HEK293 (cell line): ENCODE data around the gene CSF3R.

Experiments
- CTCF ChIA-PET: fragments of 350-600 bp; formaldehyde crosslinking; extraction: SDS; loops from one replicate; lab custom pipeline; 2021; ENCODE audit warnings: antibody characterized with exemption; lab: Yijun Ruan, JAX
- POLR2A ChIA-PET: fragments of 300-600 bp; formaldehyde crosslinking; extraction: SDS; loops from one replicate; lab custom pipeline; 2020; ENCODE audit warnings: antibody characterized with exemption, inconsistent platforms; lab: Yijun Ruan, JAX
- H3K27ac ChIP-seq: fragments of 200-500 bp; sonication (Bioruptor generic); 2 replicates; pipeline ENCODE4 v1.5.1; 2014; ENCODE audit warnings: low read depth, low read length, control low read depth, inconsistent platforms; ENCODE audit errors: extremely low read depth
- H3K36me3 ChIP-seq, 2 experiments: fragments of 200-500 bp in 1 of 2; sonication (Bioruptor generic) in 1 of 2; 1 replicate in 1 of 2; 2 replicates in 1 of 2; pipeline ENCODE4 v1.5.1; 2014 to 2017; ENCODE audit warnings: inconsistent platforms in 2 of 2, low read length in 2 of 2; ENCODE audit not compliant: control insufficient read depth in 2 of 2, insufficient read depth in 1 of 2
- H3K4me1 ChIP-seq: fragments of 200-500 bp; sonication (Bioruptor generic); 2 replicates; pipeline ENCODE4 v1.5.1; 2014; ENCODE audit warnings: mild to moderate bottlenecking, low read length, inconsistent platforms; ENCODE audit not compliant: control insufficient read depth, insufficient read depth
- H3K4me3 ChIP-seq: 2 replicates; pipeline ENCODE4 v1.5.1; 2011; ENCODE audit warnings: low read depth, mild to moderate bottlenecking, control low read depth, low read length, moderate library complexity
- H3K9me3 ChIP-seq: fragments of 200-500 bp; sonication (Bioruptor generic); 2 replicates; pipeline ENCODE4 v1.5.1; 2014; ENCODE audit warnings: low read depth, low read length, inconsistent platforms; ENCODE audit not compliant: control insufficient read depth, insufficient read depth
- MEIS1 ChIP-seq: sonication (generic); formaldehyde crosslinking; IDR thresholded peaks from 2 replicates; pipeline ENCODE4 v1.8.1; 2022; ENCODE audit warnings: missing genetic modification reagents, mild to moderate bottlenecking, borderline replicate concordance
- SCRT2 ChIP-seq: fragments of 450-650 bp; formaldehyde crosslinking; IDR thresholded peaks from 2 replicates; pipeline ENCODE4 v1.5.1; 2016; ENCODE audit warnings: missing biosample characterization, missing genetic modification characterization
- SP7 ChIP-seq: fragments of 450-650 bp; formaldehyde crosslinking; IDR thresholded peaks from 2 replicates; pipeline ENCODE4 v1.5.1; 2016; ENCODE audit warnings: missing biosample characterization, missing genetic modification characterization
- ZBTB17 ChIP-seq: fragments of 450-650 bp; formaldehyde crosslinking; IDR thresholded peaks from 2 replicates; pipeline ENCODE4 v1.5.1; 2016; ENCODE audit warnings: missing biosample characterization, missing genetic modification characterization
- ZBTB48 ChIP-seq: fragments of 450-650 bp; formaldehyde crosslinking; IDR thresholded peaks from 2 replicates; pipeline ENCODE4 v1.5.1; 2016; ENCODE audit warnings: missing biosample characterization, missing genetic modification characterization
- ZNF138 ChIP-seq: fragments of 450-650 bp; formaldehyde crosslinking; IDR thresholded peaks from 2 replicates; pipeline ENCODE4 v1.5.1; 2016; ENCODE audit warnings: missing biosample characterization, missing genetic modification characterization, borderline replicate concordance
- ZNF140 ChIP-seq: fragments of 450-650 bp; formaldehyde crosslinking; IDR thresholded peaks from 2 replicates; pipeline ENCODE4 v1.5.1; 2016; ENCODE audit warnings: missing biosample characterization, missing genetic modification characterization
- ZNF184 ChIP-seq: fragments of 450-650 bp; IDR thresholded peaks from 2 replicates; pipeline ENCODE4 v1.5.1; 2018; ENCODE audit warnings: missing biosample characterization, mild to moderate bottlenecking, missing genetic modification characterization
- ZNF214 ChIP-seq: fragments of 450-650 bp; formaldehyde crosslinking; IDR thresholded peaks from 2 replicates; pipeline ENCODE4 v1.5.1; 2017; ENCODE audit warnings: missing biosample characterization, mild to moderate bottlenecking, missing genetic modification characterization, borderline replicate concordance
- ZNF274 ChIP-seq, 2 experiments: fragments of 200-500 bp in 1 of 2; fragments of 450-650 bp in 1 of 2; sonication (Bioruptor generic) in 1 of 2; formaldehyde crosslinking in 1 of 2; IDR thresholded peaks; 2 replicates each; pipeline versions ENCODE4 v1.5.1 to v1.6.1; 2014 to 2016; ENCODE audit warnings: borderline replicate concordance in 1 of 2, inconsistent platforms in 1 of 2, low read length in 1 of 2, missing biosample characterization in 1 of 2, missing genetic modification characterization in 1 of 2
- ZNF302 ChIP-seq: fragments of 450-650 bp; formaldehyde crosslinking; IDR thresholded peaks from 2 replicates; pipeline ENCODE4 v1.5.1; 2016; ENCODE audit warnings: missing biosample characterization, missing genetic modification characterization, low read depth
- ZNF391 ChIP-seq: fragments of 450-650 bp; formaldehyde crosslinking; IDR thresholded peaks from 2 replicates; pipeline ENCODE4 v1.5.1; 2016; ENCODE audit warnings: low read depth, missing biosample characterization, missing genetic modification characterization, borderline replicate concordance
- ZNF426 ChIP-seq: fragments of 450-650 bp; formaldehyde crosslinking; IDR thresholded peaks from 2 replicates; pipeline ENCODE4 v1.5.1; 2017; ENCODE audit warnings: missing biosample characterization, missing genetic modification characterization, mild to moderate bottlenecking, inconsistent platforms, moderate library complexity
- ZNF501 ChIP-seq: fragments of 450-650 bp; formaldehyde crosslinking; IDR thresholded peaks from 2 replicates; pipeline ENCODE4 v1.5.1; 2016; ENCODE audit warnings: missing biosample characterization, missing genetic modification characterization
- ZNF549 ChIP-seq: fragments of 450-650 bp; IDR thresholded peaks from 2 replicates; pipeline ENCODE4 v1.5.1; 2018; ENCODE audit warnings: missing biosample characterization, missing genetic modification characterization, mild to moderate bottlenecking, inconsistent platforms, moderate library complexity
- ZNF560 ChIP-seq: fragments of 450-650 bp; formaldehyde crosslinking; IDR thresholded peaks from 2 replicates; pipeline ENCODE4 v1.5.1; 2017; ENCODE audit warnings: missing biosample characterization, missing genetic modification characterization, borderline replicate concordance
- ZNF571 ChIP-seq: fragments of 450-650 bp; formaldehyde crosslinking; IDR thresholded peaks from 2 replicates; pipeline ENCODE4 v1.5.0; 2017; ENCODE audit warnings: missing biosample characterization, missing genetic modification characterization
- ZNF660 ChIP-seq: fragments of 450-650 bp; IDR thresholded peaks from 2 replicates; pipeline ENCODE4 v1.5.1; 2018; ENCODE audit warnings: missing biosample characterization, mild to moderate bottlenecking, missing genetic modification characterization
- ZNF843 ChIP-seq: fragments of 450-650 bp; formaldehyde crosslinking; IDR thresholded peaks from 2 replicates; pipeline ENCODE4 v1.5.1; 2016; ENCODE audit warnings: missing biosample characterization, missing genetic modification characterization
- TF ChIP-seq, protein P1 (sequence below): fragments of 450-650 bp; formaldehyde crosslinking; IDR thresholded peaks from 2 replicates; pipeline ENCODE4 v1.5.0; 2017; ENCODE audit warnings: missing biosample characterization, missing genetic modification characterization, borderline replicate concordance
- TF ChIP-seq, protein P2 (sequence below): fragments of 450-650 bp; formaldehyde crosslinking; IDR thresholded peaks from 2 replicates; pipeline ENCODE4 v1.5.1; 2017; ENCODE audit warnings: missing biosample characterization, missing genetic modification characterization
- TF ChIP-seq, protein P3 (sequence below): fragments of 450-650 bp; formaldehyde crosslinking; IDR thresholded peaks from 2 replicates; pipeline ENCODE4 v1.5.1; 2016; ENCODE audit warnings: missing biosample characterization, missing genetic modification characterization
- TF ChIP-seq, protein P4 (sequence below): fragments of 450-650 bp; formaldehyde crosslinking; IDR thresholded peaks from 2 replicates; pipeline ENCODE4 v1.5.1; 2017; ENCODE audit warnings: missing biosample characterization, missing genetic modification characterization
- TF ChIP-seq, protein P5 (sequence below): fragments of 450-650 bp; formaldehyde crosslinking; IDR thresholded peaks from 2 replicates; pipeline ENCODE4 v1.5.1; 2016; ENCODE audit warnings: missing biosample characterization, missing genetic modification characterization
- TF ChIP-seq, protein P6 (sequence below): fragments of 450-650 bp; formaldehyde crosslinking; IDR thresholded peaks from 2 replicates; pipeline ENCODE4 v1.5.1; 2016; ENCODE audit warnings: missing biosample characterization, missing genetic modification characterization

Gene CSF3R

DNA sequence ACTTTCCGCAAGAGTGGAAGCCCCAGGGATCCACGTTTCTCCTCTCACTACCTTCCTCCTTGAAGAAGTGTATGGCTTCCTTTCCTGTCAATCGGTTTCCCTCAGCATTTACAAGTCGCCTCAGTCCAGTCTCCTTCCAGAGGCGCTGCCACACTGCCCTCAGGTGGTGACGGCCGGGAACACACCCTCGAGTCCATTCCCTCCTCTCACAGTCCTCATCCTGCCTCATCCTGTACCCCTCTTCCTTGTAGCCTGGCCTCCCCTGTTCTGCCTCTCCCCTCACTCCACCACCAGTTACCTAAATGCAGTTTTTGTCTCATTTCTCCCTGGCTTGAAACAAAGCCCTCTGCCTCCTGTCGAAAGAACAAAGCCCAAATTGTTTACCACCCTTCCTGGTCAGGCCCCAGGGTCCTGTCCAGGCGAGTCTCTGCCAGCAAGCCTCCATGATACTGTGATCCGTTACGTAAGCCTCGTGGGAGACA is 61.8 kb downstream of the CSF3R start:
- Histone ChIP-seq H3K27ac (no peak overlapping the region), H3K4me3 (no peak overlapping the region), H3K36me3 (peaks cover 0 to 42% of the 10 kb centered on the region in 2 experiments; a peak in 1 of 3 replicates), H3K4me1 (no peaks in the 10 kb centered on the region), H3K9me3 (no peaks in the 10 kb centered on the region)
- POLR2A ChIA-PET: interaction anchor here (1.2 kb wide), 1 partner anchor 272 kb away, joined by 3 read pairs; the partner anchor contains the start of gene TRAPPC3
- CTCF ChIA-PET: interaction anchor here (0.5 to 1.6 kb wide), 14 partner anchors 8 to 680 kb away, joined by 3 to 18 read pairs (median 4); no protein-coding TSS in a partner anchor
- TF ChIP-seq SCRT2 (tag by site-specific recombination) (no peak), ZNF140 (tag by site-specific recombination) (no peak), ZNF302 (no peak), ZNF184 (no peak), MEIS1 (no peak), ZNF571 (tag by site-specific recombination) (no peak), ZNF426 (tag by site-specific recombination) (no peak), ZNF391 (tag by site-specific recombination) (peak; percentile 49; the same call in 1 of the 2 replicates), ZNF660 (tag by site-specific recombination) (0 out of 2 replicates have a peak, but pooled peaks have one; percentile 14), ZNF274 (IDR thresholded peaks at IDR 0.05; ENCODE audit: low read length) (no peak), ZNF274 (tag by site-specific recombination; IDR thresholded peaks at IDR 0.05; ENCODE audit: borderline replicate concordance) (no peak), ZNF560 (no peak), ZNF501 (tag by site-specific recombination) (0 out of 2 replicates have a peak, but pooled peaks have one; percentile 22), ZBTB48 (tag by site-specific recombination) (0 out of 2 replicates have a peak, but pooled peaks have one; percentile 12), ZNF843 (peak; percentile 22; the same call in 1 of the 2 replicates), ZNF138 (tag by site-specific recombination) (no peak), SP7 (peak; percentile 31; the same call in 1 of the 2 replicates), ZNF214 (tag by site-specific recombination) (no peak), ZBTB17 (peak; percentile 53), ZNF549 (tag by site-specific recombination) (no peak)
- TF ChIP-seq, protein P1, sequence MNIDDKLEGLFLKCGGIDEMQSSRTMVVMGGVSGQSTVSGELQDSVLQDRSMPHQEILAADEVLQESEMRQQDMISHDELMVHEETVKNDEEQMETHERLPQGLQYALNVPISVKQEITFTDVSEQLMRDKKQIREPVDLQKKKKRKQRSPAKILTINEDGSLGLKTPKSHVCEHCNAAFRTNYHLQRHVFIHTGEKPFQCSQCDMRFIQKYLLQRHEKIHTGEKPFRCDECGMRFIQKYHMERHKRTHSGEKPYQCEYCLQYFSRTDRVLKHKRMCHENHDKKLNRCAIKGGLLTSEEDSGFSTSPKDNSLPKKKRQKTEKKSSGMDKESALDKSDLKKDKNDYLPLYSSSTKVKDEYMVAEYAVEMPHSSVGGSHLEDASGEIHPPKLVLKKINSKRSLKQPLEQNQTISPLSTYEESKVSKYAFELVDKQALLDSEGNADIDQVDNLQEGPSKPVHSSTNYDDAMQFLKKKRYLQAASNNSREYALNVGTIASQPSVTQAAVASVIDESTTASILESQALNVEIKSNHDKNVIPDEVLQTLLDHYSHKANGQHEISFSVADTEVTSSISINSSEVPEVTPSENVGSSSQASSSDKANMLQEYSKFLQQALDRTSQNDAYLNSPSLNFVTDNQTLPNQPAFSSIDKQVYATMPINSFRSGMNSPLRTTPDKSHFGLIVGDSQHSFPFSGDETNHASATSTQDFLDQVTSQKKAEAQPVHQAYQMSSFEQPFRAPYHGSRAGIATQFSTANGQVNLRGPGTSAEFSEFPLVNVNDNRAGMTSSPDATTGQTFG (tag by site-specific recombination): no peak
- TF ChIP-seq, protein P2, sequence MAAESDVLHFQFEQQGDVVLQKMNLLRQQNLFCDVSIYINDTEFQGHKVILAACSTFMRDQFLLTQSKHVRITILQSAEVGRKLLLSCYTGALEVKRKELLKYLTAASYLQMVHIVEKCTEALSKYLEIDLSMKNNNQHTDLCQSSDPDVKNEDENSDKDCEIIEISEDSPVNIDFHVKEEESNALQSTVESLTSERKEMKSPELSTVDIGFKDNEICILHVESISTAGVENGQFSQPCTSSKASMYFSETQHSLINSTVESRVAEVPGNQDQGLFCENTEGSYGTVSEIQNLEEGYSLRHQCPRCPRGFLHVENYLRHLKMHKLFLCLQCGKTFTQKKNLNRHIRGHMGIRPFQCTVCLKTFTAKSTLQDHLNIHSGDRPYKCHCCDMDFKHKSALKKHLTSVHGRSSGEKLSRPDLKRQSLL: no peak
- TF ChIP-seq, protein P3, sequence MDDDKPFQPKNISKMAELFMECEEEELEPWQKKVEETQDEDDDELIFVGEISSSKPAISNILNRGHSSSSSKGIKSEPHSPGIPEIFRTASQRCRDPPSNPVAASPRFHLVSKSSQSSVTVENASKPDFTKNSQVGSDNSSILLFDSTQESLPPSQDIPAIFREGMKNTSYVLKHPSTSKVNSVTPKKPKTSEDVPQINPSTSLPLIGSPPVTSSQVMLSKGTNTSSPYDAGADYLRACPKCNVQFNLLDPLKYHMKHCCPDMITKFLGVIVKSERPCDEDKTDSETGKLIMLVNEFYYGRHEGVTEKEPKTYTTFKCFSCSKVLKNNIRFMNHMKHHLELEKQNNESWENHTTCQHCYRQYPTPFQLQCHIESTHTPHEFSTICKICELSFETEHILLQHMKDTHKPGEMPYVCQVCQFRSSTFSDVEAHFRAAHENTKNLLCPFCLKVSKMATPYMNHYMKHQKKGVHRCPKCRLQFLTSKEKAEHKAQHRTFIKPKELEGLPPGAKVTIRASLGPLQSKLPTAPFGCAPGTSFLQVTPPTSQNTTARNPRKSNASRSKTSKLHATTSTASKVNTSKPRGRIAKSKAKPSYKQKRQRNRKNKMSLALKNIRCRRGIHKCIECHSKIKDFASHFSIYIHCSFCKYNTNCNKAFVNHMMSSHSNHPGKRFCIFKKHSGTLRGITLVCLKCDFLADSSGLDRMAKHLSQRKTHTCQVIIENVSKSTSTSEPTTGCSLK (tag by site-specific recombination): no peak
- TF ChIP-seq, protein P4, sequence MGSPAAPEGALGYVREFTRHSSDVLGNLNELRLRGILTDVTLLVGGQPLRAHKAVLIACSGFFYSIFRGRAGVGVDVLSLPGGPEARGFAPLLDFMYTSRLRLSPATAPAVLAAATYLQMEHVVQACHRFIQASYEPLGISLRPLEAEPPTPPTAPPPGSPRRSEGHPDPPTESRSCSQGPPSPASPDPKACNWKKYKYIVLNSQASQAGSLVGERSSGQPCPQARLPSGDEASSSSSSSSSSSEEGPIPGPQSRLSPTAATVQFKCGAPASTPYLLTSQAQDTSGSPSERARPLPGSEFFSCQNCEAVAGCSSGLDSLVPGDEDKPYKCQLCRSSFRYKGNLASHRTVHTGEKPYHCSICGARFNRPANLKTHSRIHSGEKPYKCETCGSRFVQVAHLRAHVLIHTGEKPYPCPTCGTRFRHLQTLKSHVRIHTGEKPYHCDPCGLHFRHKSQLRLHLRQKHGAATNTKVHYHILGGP (tag by site-specific recombination): no peak
- TF ChIP-seq, protein P5, sequence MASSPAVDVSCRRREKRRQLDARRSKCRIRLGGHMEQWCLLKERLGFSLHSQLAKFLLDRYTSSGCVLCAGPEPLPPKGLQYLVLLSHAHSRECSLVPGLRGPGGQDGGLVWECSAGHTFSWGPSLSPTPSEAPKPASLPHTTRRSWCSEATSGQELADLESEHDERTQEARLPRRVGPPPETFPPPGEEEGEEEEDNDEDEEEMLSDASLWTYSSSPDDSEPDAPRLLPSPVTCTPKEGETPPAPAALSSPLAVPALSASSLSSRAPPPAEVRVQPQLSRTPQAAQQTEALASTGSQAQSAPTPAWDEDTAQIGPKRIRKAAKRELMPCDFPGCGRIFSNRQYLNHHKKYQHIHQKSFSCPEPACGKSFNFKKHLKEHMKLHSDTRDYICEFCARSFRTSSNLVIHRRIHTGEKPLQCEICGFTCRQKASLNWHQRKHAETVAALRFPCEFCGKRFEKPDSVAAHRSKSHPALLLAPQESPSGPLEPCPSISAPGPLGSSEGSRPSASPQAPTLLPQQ (tag by site-specific recombination): no peak
- TF ChIP-seq, protein P6, sequence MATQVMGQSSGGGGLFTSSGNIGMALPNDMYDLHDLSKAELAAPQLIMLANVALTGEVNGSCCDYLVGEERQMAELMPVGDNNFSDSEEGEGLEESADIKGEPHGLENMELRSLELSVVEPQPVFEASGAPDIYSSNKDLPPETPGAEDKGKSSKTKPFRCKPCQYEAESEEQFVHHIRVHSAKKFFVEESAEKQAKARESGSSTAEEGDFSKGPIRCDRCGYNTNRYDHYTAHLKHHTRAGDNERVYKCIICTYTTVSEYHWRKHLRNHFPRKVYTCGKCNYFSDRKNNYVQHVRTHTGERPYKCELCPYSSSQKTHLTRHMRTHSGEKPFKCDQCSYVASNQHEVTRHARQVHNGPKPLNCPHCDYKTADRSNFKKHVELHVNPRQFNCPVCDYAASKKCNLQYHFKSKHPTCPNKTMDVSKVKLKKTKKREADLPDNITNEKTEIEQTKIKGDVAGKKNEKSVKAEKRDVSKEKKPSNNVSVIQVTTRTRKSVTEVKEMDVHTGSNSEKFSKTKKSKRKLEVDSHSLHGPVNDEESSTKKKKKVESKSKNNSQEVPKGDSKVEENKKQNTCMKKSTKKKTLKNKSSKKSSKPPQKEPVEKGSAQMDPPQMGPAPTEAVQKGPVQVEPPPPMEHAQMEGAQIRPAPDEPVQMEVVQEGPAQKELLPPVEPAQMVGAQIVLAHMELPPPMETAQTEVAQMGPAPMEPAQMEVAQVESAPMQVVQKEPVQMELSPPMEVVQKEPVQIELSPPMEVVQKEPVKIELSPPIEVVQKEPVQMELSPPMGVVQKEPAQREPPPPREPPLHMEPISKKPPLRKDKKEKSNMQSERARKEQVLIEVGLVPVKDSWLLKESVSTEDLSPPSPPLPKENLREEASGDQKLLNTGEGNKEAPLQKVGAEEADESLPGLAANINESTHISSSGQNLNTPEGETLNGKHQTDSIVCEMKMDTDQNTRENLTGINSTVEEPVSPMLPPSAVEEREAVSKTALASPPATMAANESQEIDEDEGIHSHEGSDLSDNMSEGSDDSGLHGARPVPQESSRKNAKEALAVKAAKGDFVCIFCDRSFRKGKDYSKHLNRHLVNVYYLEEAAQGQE (tag by site-specific recombination): no peak
